Gastrocnemius medialis (tissue), 4 donors: ENCODE measurements around the gene NPIPB2. TPM values are rescaled to one million over a fixed set of nuclear protein-coding genes. Genes with fewer than 3 reads are reported as not detected.

Experiments used
- ATAC-seq, 2 donors: fragments of 150-250 bp; one replicate each; pipeline ENCODE4 v1.9.1; 2016
- DNase-seq, 2 donors: peaks; one replicate each; pipeline ENCODE4 v3.0.0-alpha.2; 2019
- H3K27ac ChIP-seq, 4 donors: fragments of 200-600 bp; sonication (generic); 1 replicate in 1 of 4; 2 replicates in 3 of 4; pipeline ENCODE4 v1.5.1; 2016 to 2018; ENCODE audit warnings: mild to moderate bottlenecking in 2 of 4, moderate library complexity in 1 of 4
- H3K27me3 ChIP-seq, 3 donors: fragments of 200-600 bp; sonication (generic) in 2 of 3; 1 replicate in 1 of 3; 2 replicates in 2 of 3; pipeline versions ENCODE4 v1.5.1 to v1.6.0; 2016 to 2019; ENCODE audit warnings: mild to moderate bottlenecking in 1 of 3, moderate library complexity in 1 of 3
- H3K36me3 ChIP-seq, 2 donors: fragments of 200-600 bp; sonication (generic) in 1 of 2; one replicate each; pipeline ENCODE4 v1.5.1; 2017 to 2018
- H3K4me1 ChIP-seq, 2 donors: fragments of 200-600 bp; sonication (generic) in 1 of 2; one replicate each; pipeline ENCODE4 v1.5.1; 2016 to 2017; ENCODE audit warnings: mild to moderate bottlenecking in 2 of 2
- H3K4me3 ChIP-seq, 4 donors: fragments of 200-600 bp; sonication (generic) in 3 of 4; 1 replicate in 1 of 4; 2 replicates in 3 of 4; pipeline ENCODE4 v1.5.1; 2016 to 2019; ENCODE audit warnings: mild to moderate bottlenecking in 2 of 4
- H3K9me3 ChIP-seq, 3 donors: fragments of 200-600 bp; sonication (generic) in 2 of 3; 1 replicate in 1 of 3; 2 replicates in 2 of 3; pipeline ENCODE4 v1.5.1; 2016 to 2019
- CTCF ChIP-seq, 5 experiments: fragments of 450-650 bp in 3 of 5; fragments of 200-600 bp in 2 of 5; sonication (generic) in 2 of 5; IDR thresholded peaks in 4 of 5; conservative IDR thresholded peaks in 1 of 5; 1 replicate in 4 of 5; 2 replicates in 1 of 5; pipeline ENCODE4 v1.5.1; 2016 to 2019; ENCODE audit warnings: antibody characterized with exemption in 5 of 5, mild to moderate bottlenecking in 3 of 5, moderate library complexity in 3 of 5
- POLR2A ChIP-seq, 2 donors: fragments of 450-650 bp; IDR thresholded peaks; one replicate each; pipeline ENCODE4 v1.6.1; 2017; ENCODE audit warnings: antibody characterized with exemption in 2 of 2, mild to moderate bottlenecking in 2 of 2, moderate library complexity in 2 of 2
- in situ Hi-C, 4 donors: fragments of 200-750 bp; cut with MboI; loops; one replicate each; pipeline versions ENCODE4 v1.15.0 to v1.8.0; 2017; ENCODE audit warnings: low sequenced_read_pairs in 4 of 4
- intact Hi-C: fragments of 100-400 bp; cut with DNase I; formaldehyde crosslinking; loops from one replicate; pipeline ENCODE4 v1.15.1; 2023; ENCODE audit warnings: low total_unique reads
- total RNA-seq, 4 donors: library from RNA; depleted of rRNA; stranded (reverse); fragments of >200 nt; gene quantifications; one replicate each; pipeline versions ENCODE4 v1.1.0 to v1.2.3, GENCODE V29; 2016

NPIPB2 gene
- total RNA-seq, 4 donors from 2014 or later, result 2.3 to 5.5 (median 4.1) TPM; not detected in 1

GRCh38 chr16:11893571-11893970, 48.3 kb downstream of the NPIPB2 start:
- ATAC-seq (no peak), DNase-seq (no peak)
- H3K4me3 ChIP-seq, result no peak overlapping the region
- TF ChIP-seq POLR2A (IDR thresholded peaks at IDR 0.05) (no peak), CTCF (IDR thresholded peaks at IDR 0.05 in 4 of 5, conservative IDR thresholded peaks at IDR 0.05 in 1 of 5) (no peak)
- no peaks in the 10 kb centered on the region for H3K4me1 ChIP-seq
- no peak overlapping the region for H3K27ac ChIP-seq
- intact Hi-C loops (no loop called here), in situ Hi-C loops (no loop called here)
- H3K36me3 ChIP-seq, result peaks cover 0 to 58% of the 10 kb centered on the region in 2 donors
- no peaks in the 10 kb centered on the region for H3K9me3 ChIP-seq
- no peaks in the 10 kb centered on the region for H3K27me3 ChIP-seq

GRCh38 chr16:11892761-11893160, 49.1 kb downstream of the NPIPB2 start:
- Histone ChIP-seq H3K27me3 (no peaks in the 10 kb centered on the region), H3K4me3 (no peak overlapping the region), H3K9me3 (no peaks in the 10 kb centered on the region), H3K27ac (no peak overlapping the region), H3K4me1 (no peaks in the 10 kb centered on the region), H3K36me3 (peaks cover 0 to 65% of the 10 kb centered on the region in 2 donors)
- TF ChIP-seq POLR2A (IDR thresholded peaks at IDR 0.05) (no peak), CTCF (IDR thresholded peaks at IDR 0.05 in 4 of 5, conservative IDR thresholded peaks at IDR 0.05 in 1 of 5) (no peak)
- in situ Hi-C loops (no loop called here), intact Hi-C loops (no loop called here)
- ATAC-seq, result no peak
- DNase-seq, result no peak

- H3K27me3 ChIP-seq, result no peaks in the 10 kb centered on the region
- TF ChIP-seq POLR2A (IDR thresholded peaks at IDR 0.05), result no peak
- no peak for TF ChIP-seq CTCF (IDR thresholded peaks at IDR 0.05 in 4 of 5, conservative IDR thresholded peaks at IDR 0.05 in 1 of 5)
- no peak for DNase-seq
These were observed 51.4 kb downstream of the NPIPB2 start for GRCh38 chr16:11890231-11890965.

GRCh38 chr16:11886881-11887280, 55.0 kb downstream of the NPIPB2 start:
- in situ Hi-C loops (no loop called here), intact Hi-C loops (no loop called here)
- Histone ChIP-seq H3K4me3 (no peak overlapping the region), H3K36me3 (peaks cover 0 to 88% of the 10 kb centered on the region in 2 donors), H3K27me3 (no peaks in the 10 kb centered on the region), H3K9me3 (no peaks in the 10 kb centered on the region), H3K4me1 (no peaks in the 10 kb centered on the region), H3K27ac (no peak overlapping the region)
- DNase-seq (no peak), ATAC-seq (no peak)
- TF ChIP-seq POLR2A (IDR thresholded peaks at IDR 0.05) (no peak), CTCF (IDR thresholded peaks at IDR 0.05 in 4 of 5, conservative IDR thresholded peaks at IDR 0.05 in 1 of 5) (no peak)

More at GRCh38 chr16:11890231-11890965, 51.4 kb downstream of the NPIPB2 start:
- in situ Hi-C loops (no loop called here), intact Hi-C loops (no loop called here)
- Histone ChIP-seq H3K4me3 (no peak overlapping the region), H3K9me3 (no peaks in the 10 kb centered on the region), H3K4me1 (no peaks in the 10 kb centered on the region), H3K36me3 (peaks cover 0 to 81% of the 10 kb centered on the region in 2 donors), H3K27ac (no peak overlapping the region)
- ATAC-seq, result no peak
